Kidney (tissue), 14 donors: ENCODE measurements around the gene GPN1. TPM values are rescaled to one million over a fixed set of nuclear protein-coding genes. Genes with fewer than 3 reads are reported as not detected.

Experiments used
- DNase-seq, 5 donors: peaks; one replicate each; pipeline ENCODE4 v3.0.0-alpha.2; 2013 to 2020
- FAIRE-seq: peaks from 2 replicates; lab custom pipeline; 2012; peaks lifted over from hg19 to GRCh38; lab: Jason Lieb, UNC
- H3K27ac ChIP-seq, 2 donors: one replicate each; pipeline ENCODE4 v1.7.0; 2013; ENCODE audit warnings: low read depth in 2 of 2, low read length in 2 of 2, inconsistent platforms in 1 of 2
- H3K27me3 ChIP-seq: one replicate; pipeline ENCODE4 v1.7.1; 2013; ENCODE audit warnings: low read length, inconsistent platforms; ENCODE audit not compliant: control insufficient read depth, insufficient read depth
- H3K36me3 ChIP-seq, 3 donors: one replicate each; pipeline versions ENCODE4 v1.7.0 to v1.7.1; 2013; ENCODE audit warnings: low read length in 3 of 3, control low read depth in 1 of 3, inconsistent platforms in 1 of 3; ENCODE audit not compliant: insufficient read depth in 3 of 3, control insufficient read depth in 2 of 3
- H3K4me1 ChIP-seq, 3 donors: one replicate each; pipeline versions ENCODE4 v1.7.0 to v1.7.1; 2013; ENCODE audit warnings: low read length in 3 of 3, inconsistent platforms in 1 of 3, low read depth in 1 of 3; ENCODE audit not compliant: control insufficient read depth in 2 of 3, insufficient read depth in 2 of 3
- H3K4me3 ChIP-seq, 3 donors: one replicate each; pipeline versions ENCODE4 v1.7.0 to v1.8.1; 2013; ENCODE audit warnings: low read length in 3 of 3, control low read depth in 1 of 3, inconsistent platforms in 1 of 3
- H3K9ac ChIP-seq, 3 donors: one replicate each; pipeline versions ENCODE4 v1.7.0 to v1.7.1; 2013; ENCODE audit warnings: low read length in 3 of 3, control low read depth in 1 of 3, inconsistent platforms in 1 of 3
- H3K9me3 ChIP-seq, 3 donors: one replicate each; pipeline versions ENCODE4 v1.7.0 to v1.7.1; 2013; ENCODE audit warnings: low read length in 3 of 3, control low read depth in 1 of 3, inconsistent platforms in 1 of 3; ENCODE audit not compliant: control insufficient read depth in 2 of 3, insufficient read depth in 1 of 3
- intact Hi-C: fragments of 100-400 bp; cut with DNase I; formaldehyde crosslinking; loops from one replicate; pipeline ENCODE4 v1.11.1; 2022
- polyA plus RNA-seq: library from polyadenylated mRNA; stranded (reverse); fragments of 350-450 nt; fragmentation: Illumina TruSeq; extraction: RNeasy Lipid Tissue Mini Kit (QIAGEN cat#74804); gene quantifications from one replicate; pipeline ENCODE4 v1.2.3, GENCODE V29; 2014; ENCODE audit warnings: low read depth, low replicate concordance; ENCODE audit not compliant: insufficient read depth
- total RNA-seq: library from RNA; stranded (reverse); fragmentation: NEBNext Ultra II Directional; extraction: Animal tissue kit (Norgen Biotek cat#: 25700); gene quantifications from one replicate; pipeline ENCODE4 v1.2.1, GENCODE V29; 2021
- TF ChIP-seq, protein P1 (sequence below): IDR thresholded peaks from 3 replicates; pipeline ENCODE4 v1.5.1; 2012; ENCODE audit warnings: mild to moderate bottlenecking, moderate library complexity, borderline replicate concordance; ENCODE audit not compliant: insufficient read depth; ENCODE audit errors: extremely low read depth
- donor health status: control.
- donor health status: control.
- donor health status: control.
- donor health status: control.
- donor health status: control.
- donor health status: DM: yes; HTN: yes; CAD: no.
- donor health status: Normal renal cell carcinoma (clear cell type).

GPN1 gene
- total and polyA plus RNA-seq, 2 donors from 2014 or later, result 28.1 to 31.6 TPM

- no peak overlapping the region for H3K27ac ChIP-seq
- peaks cover 22 to 61% (median 53%) of the 10 kb centered on the region in 3 donors for H3K36me3 ChIP-seq
- TF ChIP-seq, protein P1, sequence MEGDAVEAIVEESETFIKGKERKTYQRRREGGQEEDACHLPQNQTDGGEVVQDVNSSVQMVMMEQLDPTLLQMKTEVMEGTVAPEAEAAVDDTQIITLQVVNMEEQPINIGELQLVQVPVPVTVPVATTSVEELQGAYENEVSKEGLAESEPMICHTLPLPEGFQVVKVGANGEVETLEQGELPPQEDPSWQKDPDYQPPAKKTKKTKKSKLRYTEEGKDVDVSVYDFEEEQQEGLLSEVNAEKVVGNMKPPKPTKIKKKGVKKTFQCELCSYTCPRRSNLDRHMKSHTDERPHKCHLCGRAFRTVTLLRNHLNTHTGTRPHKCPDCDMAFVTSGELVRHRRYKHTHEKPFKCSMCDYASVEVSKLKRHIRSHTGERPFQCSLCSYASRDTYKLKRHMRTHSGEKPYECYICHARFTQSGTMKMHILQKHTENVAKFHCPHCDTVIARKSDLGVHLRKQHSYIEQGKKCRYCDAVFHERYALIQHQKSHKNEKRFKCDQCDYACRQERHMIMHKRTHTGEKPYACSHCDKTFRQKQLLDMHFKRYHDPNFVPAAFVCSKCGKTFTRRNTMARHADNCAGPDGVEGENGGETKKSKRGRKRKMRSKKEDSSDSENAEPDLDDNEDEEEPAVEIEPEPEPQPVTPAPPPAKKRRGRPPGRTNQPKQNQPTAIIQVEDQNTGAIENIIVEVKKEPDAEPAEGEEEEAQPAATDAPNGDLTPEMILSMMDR, result no peak
- no peaks in the 10 kb centered on the region for H3K4me1 ChIP-seq
- no peak for DNase-seq
- H3K9ac ChIP-seq, result no peak overlapping the region
- no peak overlapping the region for H3K4me3 ChIP-seq
- no peak for FAIRE-seq
- H3K9me3 ChIP-seq, result no peaks in the 10 kb centered on the region
- intact Hi-C loops, result no loop called here
- no peaks in the 10 kb centered on the region for H3K27me3 ChIP-seq
Measured at GRCh38 chr2:27652341-27652740, 23.5 kb downstream of the GPN1 start.

DNA sequence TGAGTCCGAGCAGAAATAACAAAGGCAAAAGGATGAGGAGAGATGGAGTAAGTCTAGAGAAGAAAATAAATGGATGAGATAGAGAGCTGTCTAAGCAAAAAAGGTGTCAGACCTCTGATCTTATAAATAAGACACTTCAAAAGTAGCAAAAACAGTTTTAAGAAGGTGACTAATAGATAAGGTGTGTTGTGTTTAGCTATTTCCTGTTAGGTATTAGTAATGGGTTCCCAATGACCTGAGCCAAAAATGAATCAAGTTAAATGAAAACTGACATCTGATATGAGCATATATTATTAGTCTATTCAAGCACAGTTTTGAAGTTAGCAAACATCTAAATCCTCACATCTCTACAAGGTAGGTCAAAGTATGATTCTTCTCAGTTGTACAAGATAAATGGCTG lies 23.9 kb downstream of the GPN1 start:
- no peak for FAIRE-seq

GRCh38 chr2:27653397-27653796 lies 24.5 kb downstream of the GPN1 start:
- no peak for DNase-seq
- intact Hi-C loops, result no loop called here

More for the DNA sequence above, 23.9 kb downstream of the GPN1 start:
- Histone ChIP-seq H3K9me3 (no peaks in the 10 kb centered on the region), H3K4me1 (no peaks in the 10 kb centered on the region), H3K27me3 (no peaks in the 10 kb centered on the region), H3K9ac (no peak overlapping the region), H3K4me3 (no peak overlapping the region), H3K36me3 (peaks cover 22 to 61% (median 49%) of the 10 kb centered on the region in 3 donors), H3K27ac (no peak overlapping the region)
- intact Hi-C loops, result no loop called here
- TF ChIP-seq, protein P1, result no peak
- no peak for DNase-seq

More at GRCh38 chr2:27653397-27653796, 24.5 kb downstream of the GPN1 start:
- no peaks in the 10 kb centered on the region for H3K9me3 ChIP-seq
- TF ChIP-seq, protein P1, result no peak
- no peaks in the 10 kb centered on the region for H3K27me3 ChIP-seq
- H3K9ac ChIP-seq, result no peak overlapping the region
- FAIRE-seq, result no peak
- no peaks in the 10 kb centered on the region for H3K4me1 ChIP-seq
- no peak overlapping the region for H3K27ac ChIP-seq
- H3K36me3 ChIP-seq, result peaks cover 22 to 55% (median 45%) of the 10 kb centered on the region in 3 donors
- no peak overlapping the region for H3K4me3 ChIP-seq
